Fibroblast of the conjunctiva (primary cell): ENCODE measurements around the gene FAM181B.
"Not testable (repeated sequence)": the region's sequence is repeated elsewhere in the genome, so short reads cannot be mapped to it uniquely, and the experiment has no call there.

Source experiments
- DNase-seq: peaks from one replicate; pipeline ENCODE4 v3.0.0-alpha.2; 2010; ENCODE audit warnings: low read depth

FAM181B gene

DNA sequence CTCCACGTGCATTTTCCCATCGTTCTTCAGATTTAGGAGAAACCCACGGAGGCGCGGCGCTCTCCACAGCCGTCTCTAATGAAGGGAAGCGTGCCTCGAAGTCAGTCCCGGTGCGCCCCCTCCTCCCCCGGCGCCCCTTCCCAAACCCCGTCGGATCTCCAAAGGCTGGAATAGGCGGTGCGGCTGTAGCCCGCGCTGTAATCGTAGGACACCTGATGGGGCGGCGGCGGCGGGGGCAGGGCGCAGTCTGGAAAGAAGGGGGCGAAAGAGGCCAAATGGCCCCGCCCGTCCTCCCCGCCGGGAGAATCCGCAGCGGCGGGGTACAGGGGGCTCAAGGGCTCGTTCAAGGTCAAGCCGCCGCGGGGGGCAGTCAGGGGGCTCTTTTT lies 1.3 kb downstream of the FAM181B start:
- no peak for DNase-seq

DNA sequence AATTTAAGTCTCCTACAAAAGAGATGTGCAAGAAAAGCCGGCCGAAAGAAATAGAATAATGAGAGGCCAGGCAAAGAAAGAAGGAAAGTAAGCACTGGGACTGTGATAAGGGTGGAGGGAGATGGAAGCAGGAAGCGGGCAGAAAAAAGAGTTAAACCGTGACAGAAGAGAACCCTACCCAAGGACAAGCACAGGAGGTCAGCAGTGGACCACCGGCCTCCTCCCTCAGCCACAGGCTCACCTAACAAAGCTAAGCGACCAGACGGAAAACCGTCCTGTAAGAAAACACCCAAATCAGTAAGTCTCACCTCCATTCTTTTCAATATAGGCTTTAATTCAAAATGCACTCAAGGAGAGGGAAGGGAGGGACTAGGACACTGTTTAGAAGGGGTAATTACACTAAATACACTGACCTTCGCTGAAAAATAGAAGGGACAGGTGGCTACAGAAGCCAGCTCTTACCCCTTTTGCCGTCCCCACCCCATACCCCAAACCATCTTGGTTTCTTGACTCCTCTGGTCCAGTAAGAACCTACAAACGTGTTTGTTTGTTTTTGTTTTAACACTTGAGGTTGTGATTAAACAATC lies 1.9 kb downstream of the FAM181B start:
- no peak for DNase-seq

DNA sequence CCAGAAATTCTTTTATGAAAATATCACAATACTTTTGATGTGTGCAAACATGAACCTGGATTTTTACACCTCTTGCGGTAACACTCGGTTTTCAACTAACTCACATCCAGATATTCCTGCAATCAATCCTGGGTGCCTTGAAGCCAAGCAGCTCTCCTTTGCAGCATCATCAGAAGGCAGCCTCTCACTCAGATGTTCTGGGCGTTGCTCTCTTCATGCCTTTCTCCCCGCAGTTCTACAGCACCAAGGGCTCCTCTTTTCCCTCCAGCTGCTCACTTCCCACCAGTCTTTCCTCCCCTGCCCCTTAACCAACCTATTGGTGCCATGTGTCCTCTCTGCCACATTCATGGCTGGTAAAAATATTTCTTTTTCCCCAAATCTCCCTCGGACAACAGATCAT lies 2.9 kb downstream of the FAM181B start:
- no peak for DNase-seq

DNA sequence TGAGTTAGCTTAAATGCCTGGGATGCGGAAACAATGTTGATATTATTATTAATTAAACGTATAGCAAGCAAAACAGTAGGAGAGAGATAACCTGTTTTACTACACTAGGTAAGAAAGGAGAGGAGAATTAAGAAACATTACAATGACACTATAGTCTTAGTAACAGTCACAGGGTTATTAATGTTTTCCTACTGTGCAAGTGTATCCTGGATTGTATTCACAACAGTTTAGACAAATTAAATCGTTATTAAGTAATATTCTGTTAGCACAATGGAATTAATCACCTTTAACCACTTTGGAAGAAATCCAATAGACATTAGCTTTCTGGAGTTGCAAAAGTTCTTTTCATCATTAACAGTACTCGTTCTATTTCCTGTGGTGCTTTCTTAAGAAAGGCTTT lies 3.4 kb downstream of the FAM181B start:
- DNase-seq = no peak

DNA sequence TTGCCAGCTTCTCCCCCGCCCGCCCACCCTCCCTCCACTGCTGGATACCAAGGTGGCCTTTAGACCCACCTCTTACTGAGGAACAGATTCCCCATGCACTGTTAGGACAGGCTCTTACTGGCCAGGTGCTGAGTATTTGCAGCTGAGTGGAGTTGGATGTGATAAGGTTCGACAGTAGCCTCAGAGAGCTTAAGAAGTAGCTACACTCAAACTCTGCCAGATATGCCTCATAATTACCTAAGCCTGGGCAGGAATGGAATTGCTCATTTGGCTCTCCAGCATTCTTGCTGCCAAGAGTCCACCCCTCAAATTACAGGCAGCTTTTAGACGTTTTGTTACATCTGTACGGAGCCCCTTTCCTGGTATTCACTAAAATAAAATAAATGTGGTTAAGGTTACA lies 9.6 kb downstream of the FAM181B start:
- DNase-seq = no peak

DNA sequence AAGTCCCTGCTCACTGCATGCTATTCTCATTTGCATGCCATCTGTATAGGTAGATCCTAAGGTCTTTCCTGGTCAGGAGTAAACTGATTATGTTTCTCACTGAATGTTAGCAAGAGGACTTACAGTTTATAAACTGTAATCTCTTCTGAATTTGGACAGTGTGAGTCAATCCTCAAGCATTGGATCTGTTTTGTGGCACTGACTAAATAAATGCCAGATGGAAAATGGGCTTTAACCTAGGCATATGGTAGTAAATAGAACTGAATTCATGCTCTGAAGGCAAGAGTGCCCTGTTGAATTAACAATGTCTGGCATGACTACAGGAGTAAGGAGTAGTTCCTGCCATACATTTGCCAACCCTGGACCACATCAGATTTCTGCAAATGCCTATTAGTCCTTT lies 11.4 kb downstream of the FAM181B start:
- DNase-seq = no peak

DNA sequence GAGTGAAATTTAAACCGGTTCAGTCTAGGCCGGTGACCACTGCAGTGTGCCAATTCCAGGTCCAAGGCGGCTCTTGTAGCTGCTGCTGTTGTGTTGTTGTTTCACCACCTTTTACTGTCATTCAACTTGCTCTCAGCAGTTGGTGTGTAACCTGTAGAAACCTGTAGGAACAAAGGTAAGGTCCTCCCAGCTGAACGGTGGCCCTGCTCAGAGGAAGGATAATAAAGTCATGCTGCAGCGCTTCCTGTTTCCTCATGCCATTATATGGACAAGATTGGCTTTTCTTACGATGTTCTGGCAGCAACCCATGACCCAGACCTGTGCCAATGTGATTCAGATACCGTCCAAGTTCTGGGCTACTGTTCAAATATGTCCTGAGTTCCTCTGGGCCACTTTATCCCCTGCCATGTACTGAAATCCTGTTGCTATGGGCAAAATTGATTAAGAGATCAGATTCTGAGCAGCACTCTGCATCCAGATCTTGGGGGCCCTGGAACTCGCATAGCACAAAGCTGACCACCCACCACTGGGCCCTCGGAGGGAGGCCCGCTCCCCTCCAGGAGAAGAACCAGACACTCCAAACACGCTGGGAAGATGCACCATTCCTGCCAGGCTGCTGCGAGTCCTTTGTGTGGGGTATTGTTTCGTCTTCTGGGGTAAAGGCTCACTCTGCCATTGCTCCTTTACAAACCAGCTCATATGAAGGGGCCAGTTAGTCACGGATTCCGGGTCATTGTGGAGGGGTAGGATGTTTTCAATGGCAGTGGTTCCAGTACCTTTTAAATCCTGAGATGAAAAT lies 13.2 kb downstream of the FAM181B start:
- DNase-seq = no peak

DNA sequence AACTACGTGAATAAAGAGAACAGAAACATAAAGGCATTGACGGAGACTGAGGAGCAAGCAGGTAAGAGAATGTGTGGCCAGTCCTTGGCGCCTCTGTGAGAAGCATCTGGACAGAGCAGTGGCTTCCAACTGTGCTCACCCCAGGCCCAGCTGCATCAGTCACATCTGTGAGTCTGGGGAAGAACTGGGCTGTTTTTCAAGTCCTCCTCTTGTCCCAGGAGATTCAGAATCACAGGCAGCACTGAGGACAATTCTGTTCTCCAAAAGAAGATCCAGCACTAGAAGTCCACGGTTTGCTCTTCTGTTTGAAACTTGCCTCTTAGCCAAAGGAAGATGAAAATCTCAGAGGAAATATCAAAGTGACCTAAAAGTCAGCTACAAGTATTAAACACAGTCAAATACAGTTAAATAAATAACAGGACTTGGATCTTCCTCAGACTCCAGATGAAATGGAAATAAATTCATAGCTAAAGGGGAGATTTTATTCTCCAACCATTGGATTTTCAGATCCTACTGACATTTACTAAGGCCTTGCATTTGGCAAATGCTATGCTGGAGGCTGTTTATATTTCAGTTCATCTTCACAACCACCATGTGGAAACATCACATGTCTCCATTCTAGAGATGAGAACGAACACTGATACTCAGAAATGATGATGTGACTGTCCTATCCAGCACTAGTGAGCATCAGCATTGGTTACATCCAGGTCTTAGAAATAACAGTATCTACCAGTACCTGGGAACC lies 14.1 kb downstream of the FAM181B start:
- DNase-seq = no peak

DNA sequence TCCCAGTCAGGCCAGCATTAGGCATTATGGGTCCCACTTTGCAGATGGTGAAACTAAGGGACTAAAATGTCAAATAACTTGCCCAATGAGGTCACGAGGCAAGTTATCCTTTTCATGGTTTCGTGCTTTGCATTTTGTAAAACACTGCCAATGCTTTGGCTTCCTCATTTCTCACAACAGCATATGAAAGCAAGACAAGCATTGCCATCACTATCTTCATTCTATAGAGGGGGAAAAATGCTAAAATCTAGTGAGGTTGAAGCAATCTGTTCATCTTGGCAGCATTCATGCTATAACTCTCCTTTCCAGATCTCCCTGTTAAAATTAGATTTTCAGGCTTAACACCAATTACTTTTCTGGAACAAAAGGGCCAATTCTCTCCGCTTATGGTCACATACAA lies 14.8 kb downstream of the FAM181B start:
- DNase-seq = no peak

DNA sequence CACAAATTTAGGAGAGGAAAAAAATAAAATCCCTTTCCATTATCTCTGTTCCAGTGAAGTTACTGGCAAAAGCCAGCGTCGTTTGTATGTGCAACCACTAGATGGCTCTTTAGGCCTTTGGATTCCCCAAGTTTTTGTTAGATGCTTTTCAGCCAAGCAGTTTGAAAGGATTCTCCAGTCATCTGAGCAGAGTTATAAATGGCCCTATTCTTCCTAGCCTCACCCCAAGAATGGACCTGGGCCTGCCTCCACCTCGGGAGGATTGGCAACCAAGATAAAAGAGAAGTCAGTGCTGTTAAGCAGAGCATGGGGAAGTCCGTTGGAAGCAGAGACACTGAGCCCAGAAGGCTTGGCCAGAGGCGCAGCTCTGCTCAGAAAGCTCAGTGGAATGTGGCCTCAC lies 15.4 kb downstream of the FAM181B start:
- peak; percentile 32 for DNase-seq

DNA sequence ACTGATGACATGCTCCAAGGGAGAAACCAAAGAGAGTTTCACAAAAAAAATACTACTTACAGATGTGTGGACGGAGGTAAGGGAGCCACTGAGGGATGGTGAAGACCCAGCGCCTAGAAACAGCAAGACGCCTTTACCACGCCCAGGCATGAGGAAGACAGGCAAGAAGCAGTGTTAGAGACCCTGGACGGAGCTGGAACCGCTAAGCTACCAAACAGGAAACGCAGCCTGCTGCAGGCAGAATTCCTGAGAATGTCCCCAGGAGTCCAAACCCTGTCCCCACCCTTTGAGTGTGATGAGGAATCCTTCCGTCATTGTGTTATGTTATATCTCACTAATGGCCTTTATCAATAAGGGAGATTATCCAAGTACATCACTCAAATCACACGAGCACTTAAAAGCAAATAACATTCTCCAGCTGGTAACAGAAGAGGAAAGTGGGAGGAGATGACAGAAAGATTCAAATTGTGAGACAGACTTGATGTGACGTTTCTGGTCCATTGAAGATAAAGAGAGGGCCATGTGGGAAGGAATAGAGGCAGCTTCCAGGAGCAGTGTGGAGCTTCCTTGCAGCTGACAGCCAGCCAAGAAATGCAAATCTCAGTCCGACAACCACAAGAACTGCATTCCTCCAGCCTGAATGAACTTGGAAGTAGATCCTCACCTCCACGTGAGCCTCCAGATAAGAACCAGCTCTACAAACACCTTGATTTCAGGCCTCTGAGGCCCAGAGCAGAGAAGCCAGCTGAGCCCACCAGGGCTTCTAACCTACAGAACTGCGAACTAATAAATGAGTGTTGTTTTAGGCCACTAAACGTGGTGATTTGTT lies 19.1 kb downstream of the FAM181B start:
- DNase-seq = no peak

DNA sequence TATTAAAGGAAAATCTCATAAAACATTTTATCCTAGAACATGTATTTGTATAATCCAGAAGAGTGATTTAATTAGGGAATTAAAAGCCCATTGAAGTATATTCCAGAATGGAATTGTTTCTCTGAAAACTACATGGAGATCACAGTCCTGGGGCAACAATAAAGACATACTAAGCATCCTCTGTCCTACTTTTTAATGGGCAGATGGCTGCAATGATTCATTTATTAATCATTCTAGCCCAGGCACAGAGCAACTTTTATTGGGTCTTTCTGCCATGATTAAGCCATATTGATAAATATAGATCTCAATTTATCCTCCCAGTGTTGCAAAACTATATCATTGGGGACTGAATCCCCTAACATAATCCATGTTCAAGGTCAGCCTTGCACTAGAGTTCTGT lies 22.0 kb downstream of the FAM181B start:
- no peak for DNase-seq

DNA sequence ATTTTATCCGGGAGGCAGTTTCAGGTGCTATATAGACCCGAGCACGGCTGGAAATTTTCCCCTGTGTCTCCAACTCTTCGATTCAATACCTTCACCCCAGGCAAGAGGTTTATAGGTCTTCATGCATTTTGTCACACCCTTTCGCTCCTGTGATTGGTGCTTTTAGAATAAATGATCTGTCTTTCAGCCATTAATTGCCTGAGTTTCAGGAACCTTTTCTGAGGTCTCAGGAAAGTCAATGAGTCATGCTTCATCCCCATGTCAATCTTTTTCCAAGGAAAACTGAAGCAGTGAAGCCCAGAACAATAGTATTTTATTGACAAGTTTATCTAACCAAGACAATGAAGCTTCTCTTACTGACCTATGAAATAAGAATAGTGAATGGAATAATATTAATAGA lies 29.9 kb downstream of the FAM181B start:
- no peak for DNase-seq

DNA sequence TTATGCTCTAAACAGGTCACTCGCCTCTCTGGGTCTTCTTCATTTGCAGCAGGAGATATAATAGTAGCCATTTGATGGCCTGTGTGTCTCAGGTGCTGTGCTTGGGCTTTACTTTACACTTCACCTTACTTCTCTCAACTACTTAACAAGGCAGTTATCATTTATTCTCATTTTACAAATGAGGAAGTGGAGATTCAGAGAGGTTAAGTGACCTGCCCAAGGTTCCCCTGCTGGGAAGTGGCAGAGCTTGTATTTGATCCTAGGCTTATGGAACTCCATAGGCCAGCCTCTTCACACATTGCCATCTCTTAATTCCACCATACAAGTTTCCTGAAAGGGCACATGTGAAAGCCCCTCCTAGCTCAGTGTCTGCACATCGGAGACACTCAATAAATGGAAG lies 30.4 kb downstream of the FAM181B start:
- no peak for DNase-seq

DNA sequence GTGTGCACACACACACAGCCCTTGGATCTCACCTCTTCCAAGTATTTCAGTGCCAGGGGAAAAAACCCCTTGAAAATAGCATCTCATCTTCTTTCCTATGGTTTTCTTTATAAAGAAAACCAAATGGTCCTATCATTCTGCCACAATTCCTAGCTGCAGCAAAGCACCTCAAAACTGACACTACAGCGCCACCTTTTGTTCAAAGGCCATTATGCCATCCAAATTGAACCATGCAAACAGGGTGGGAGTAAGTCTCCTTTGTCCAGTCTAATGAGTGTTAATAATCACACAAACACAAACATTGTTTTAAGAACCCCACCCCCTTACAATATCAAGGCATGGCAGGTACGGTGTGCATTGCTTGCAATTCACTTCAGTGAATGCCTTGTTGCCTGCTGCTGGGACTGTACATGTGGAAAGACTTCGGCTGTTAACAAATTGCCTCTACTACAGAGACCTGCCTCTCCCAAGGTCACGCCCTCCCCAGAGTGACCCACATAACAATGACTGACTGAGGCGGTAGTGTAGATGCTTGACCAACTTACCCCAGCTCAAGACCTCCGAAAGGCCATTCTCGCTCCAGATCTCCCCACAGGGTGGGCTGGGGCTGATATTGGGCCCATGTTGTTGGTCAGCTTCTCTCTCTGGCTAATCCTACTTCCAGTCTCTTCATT lies 31.7 kb downstream of the FAM181B start:
- peak; percentile 14 for DNase-seq

DNA sequence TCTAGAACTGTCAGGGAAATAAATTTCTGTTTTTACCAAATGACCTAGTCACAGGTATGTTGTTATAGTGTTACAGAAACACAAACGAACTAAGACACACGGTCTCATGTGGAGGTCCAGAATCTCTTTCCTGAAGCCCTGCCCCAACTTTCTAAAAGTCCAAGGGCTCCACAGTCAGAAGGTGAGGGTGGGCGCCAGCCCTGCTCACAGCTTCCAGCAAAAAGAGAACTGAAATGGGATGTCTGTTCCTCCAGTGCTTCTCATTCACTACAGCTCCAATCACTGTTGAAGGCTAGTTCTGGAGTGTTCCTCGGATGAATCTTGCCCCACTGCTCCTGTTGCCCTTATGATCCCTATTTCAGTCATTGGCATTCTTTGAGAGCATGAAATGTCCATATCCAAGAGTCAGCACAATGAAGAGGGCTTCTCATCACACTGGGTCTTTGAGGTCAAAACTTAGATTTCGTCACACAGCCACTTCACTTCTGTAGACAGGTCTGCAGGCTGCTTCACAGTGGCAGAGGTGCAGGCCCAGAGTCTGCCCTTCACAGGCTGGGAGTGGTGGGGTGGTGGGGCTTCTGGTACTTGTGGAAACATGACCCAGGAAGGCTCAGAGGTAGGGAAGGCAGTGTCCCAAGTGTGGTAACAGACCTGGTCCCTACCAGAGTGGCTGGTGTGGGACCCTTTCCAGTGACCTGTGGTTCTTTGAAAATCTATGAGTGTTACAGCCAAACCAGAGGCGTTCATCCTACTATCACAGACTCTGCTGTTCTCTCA lies 34.9 kb downstream of the FAM181B start:
- no peak for DNase-seq

DNA sequence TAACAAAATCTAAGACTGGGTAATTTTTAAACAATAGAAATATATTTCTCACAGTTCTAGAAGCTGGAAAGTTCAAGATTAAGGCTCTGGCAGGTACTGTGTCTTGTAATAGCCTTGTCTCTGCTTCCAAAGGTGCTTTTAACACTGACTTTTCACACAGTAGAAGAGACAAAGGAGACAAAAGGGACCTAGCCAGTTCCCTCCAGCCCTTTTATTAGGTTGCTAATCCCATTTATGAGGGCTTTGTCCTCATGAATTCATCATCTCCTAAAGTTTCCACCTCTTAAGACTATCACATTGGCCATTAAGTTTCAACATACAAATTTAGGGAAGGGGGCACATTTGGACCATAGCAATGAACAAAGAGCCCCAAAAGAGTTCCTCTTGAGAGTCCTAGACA lies 40.7 kb downstream of the FAM181B start:
- no peak for DNase-seq

DNA sequence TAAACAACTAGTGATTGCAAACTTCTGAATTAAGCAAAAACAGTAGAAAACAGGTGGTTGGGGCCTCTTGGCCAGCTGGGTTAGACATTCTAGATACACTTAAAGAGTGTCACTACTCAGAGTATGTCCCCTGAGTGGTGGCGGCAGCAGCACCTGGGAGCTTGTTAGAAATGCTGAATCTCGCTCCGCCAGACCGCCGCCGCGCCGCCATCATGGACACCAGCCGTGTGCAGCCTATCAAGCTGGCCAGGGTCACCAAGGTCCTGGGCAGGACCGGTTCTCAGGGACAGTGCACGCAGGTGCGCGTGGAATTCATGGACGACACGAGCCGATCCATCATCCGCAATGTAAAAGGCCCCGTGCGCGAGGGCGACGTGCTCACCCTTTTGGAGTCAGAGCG lies 44.3 kb downstream of the FAM181B start:
- DNase-seq = not testable (repeated sequence)

DNA sequence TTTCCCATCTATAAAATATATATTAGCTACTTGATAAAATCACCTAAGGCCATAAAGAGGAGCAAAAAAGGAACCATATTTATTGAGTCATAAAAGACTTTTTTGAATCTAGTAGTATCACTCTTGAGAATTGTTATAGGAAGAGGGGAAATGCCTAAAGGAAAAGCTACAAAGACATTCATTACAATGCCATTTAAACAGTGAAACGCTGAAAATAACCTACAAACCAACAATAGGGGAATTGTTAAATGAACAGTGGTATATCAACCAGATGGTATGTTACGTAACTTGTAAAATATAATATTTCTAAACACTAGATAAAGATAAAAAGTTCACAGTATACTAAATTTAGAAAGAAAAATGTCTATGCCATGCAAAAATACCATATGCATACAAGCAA lies 47.5 kb downstream of the FAM181B start:
- DNase-seq = no peak

DNA sequence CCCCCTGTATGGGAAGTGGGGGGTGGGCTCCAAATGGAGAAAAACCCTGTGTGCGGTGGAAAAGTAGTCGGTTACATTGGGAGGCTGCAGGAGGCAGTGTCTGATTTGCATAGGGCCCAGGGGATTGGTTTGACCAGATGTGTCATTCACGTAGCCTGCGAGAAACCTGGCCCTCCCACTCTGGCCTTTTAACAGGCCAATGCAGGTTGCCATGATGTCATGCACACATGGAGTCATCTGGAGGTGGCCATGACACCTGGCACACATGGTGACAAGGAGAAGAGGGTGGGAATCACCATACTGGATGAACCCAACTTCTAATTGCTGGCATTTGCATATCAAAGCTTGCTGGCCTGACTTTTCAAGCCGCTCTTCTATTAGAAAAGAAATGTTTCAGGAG lies 50.6 kb downstream of the FAM181B start:
- no peak for DNase-seq
